IMR-90 (cell line): ENCODE data around the gene PKHD1.

ENCODE experiments used
- BHLHE40 ChIP-seq: fragments of 150-350 bp; IDR thresholded peaks from 2 replicates; pipeline ENCODE4 v1.6.1; 2016; ENCODE audit warnings: mild to moderate bottlenecking, low read depth, low read length
- CEBPB ChIP-seq: IDR thresholded peaks from 2 replicates; pipeline ENCODE4 v1.6.1; 2012; ENCODE audit warnings: low read depth, low read length, improper control_type of control experiment
- CHD1 ChIP-seq: IDR thresholded peaks from 2 replicates; pipeline ENCODE4 v1.6.1; 2012; ENCODE audit warnings: low read depth, low read length, improper control_type of control experiment
- FOS ChIP-seq: fragments of 150-350 bp; IDR thresholded peaks from 2 replicates; pipeline ENCODE4 v1.6.1; 2016; ENCODE audit warnings: low read depth, low read length
- MXI1 ChIP-seq: IDR thresholded peaks from 2 replicates; pipeline ENCODE4 v1.6.1; 2012; ENCODE audit warnings: low read depth, mild to moderate bottlenecking, low read length, moderate library complexity, borderline replicate concordance
- POLR2A ChIP-seq: IDR thresholded peaks from 2 replicates; pipeline ENCODE4 v1.6.1; 2012; ENCODE audit warnings: mild to moderate bottlenecking, low read depth, low read length
- RAD21 ChIP-seq: IDR thresholded peaks from 2 replicates; pipeline ENCODE4 v1.6.1; 2012; ENCODE audit warnings: low read length, improper control_type of control experiment
- SMC3 ChIP-seq: fragments of 150-350 bp; IDR thresholded peaks from 2 replicates; pipeline ENCODE4 v1.6.1; 2016; ENCODE audit warnings: low read depth, mild to moderate bottlenecking, antibody characterized with exemption, low read length, moderate library complexity
- TF ChIP-seq, protein P1 (sequence below): conservative IDR thresholded peaks from 2 replicates; pipeline ENCODE4 v1.5.1; 2012; ENCODE audit warnings: mild to moderate bottlenecking, low read depth, low read length, improper control_type of control experiment
- TF ChIP-seq, protein P2 (sequence below): fragments of 150-350 bp; IDR thresholded peaks from 2 replicates; pipeline ENCODE4 v1.6.1; 2017; ENCODE audit warnings: mild to moderate bottlenecking, antibody characterized with exemption, low read length, low read depth
- TF ChIP-seq, protein P3 (sequence below): fragments of 150-350 bp; IDR thresholded peaks from 2 replicates; pipeline ENCODE4 v1.6.1; 2016; ENCODE audit warnings: low read depth, mild to moderate bottlenecking, low read length, moderate library complexity, borderline replicate concordance

DNA sequence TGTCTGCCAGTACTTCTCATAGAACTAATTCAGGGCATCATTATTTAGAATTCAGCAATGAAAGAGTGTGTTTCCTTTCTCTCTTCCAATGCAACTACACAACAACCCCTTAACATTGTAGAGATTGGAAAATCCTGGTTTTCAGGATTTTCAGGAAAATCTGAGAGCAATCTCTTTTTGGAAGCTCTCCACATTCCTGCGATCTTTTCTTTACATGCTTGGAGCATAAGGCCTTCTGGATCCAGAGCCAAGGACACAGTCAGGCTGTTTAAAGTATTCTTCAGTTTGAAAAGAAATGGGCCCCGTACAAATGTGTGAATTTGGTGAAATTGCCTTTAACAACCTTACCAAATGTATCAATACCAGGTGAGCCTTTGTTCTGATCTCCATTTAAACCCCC lies 469.7 kb downstream of the PKHD1 start:
- TF ChIP-seq, protein P1, sequence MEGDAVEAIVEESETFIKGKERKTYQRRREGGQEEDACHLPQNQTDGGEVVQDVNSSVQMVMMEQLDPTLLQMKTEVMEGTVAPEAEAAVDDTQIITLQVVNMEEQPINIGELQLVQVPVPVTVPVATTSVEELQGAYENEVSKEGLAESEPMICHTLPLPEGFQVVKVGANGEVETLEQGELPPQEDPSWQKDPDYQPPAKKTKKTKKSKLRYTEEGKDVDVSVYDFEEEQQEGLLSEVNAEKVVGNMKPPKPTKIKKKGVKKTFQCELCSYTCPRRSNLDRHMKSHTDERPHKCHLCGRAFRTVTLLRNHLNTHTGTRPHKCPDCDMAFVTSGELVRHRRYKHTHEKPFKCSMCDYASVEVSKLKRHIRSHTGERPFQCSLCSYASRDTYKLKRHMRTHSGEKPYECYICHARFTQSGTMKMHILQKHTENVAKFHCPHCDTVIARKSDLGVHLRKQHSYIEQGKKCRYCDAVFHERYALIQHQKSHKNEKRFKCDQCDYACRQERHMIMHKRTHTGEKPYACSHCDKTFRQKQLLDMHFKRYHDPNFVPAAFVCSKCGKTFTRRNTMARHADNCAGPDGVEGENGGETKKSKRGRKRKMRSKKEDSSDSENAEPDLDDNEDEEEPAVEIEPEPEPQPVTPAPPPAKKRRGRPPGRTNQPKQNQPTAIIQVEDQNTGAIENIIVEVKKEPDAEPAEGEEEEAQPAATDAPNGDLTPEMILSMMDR: no peak
- TF ChIP-seq RAD21: no peak
- TF ChIP-seq CEBPB: no peak
- TF ChIP-seq, protein P2, sequence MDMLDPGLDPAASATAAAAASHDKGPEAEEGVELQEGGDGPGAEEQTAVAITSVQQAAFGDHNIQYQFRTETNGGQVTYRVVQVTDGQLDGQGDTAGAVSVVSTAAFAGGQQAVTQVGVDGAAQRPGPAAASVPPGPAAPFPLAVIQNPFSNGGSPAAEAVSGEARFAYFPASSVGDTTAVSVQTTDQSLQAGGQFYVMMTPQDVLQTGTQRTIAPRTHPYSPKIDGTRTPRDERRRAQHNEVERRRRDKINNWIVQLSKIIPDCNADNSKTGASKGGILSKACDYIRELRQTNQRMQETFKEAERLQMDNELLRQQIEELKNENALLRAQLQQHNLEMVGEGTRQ: no peak
- no peak for TF ChIP-seq SMC3
- TF ChIP-seq POLR2A: no peak
- no peak for TF ChIP-seq CHD1
- no peak for TF ChIP-seq BHLHE40
- TF ChIP-seq FOS: no peak
- TF ChIP-seq MXI1: no peak
- TF ChIP-seq, protein P3, sequence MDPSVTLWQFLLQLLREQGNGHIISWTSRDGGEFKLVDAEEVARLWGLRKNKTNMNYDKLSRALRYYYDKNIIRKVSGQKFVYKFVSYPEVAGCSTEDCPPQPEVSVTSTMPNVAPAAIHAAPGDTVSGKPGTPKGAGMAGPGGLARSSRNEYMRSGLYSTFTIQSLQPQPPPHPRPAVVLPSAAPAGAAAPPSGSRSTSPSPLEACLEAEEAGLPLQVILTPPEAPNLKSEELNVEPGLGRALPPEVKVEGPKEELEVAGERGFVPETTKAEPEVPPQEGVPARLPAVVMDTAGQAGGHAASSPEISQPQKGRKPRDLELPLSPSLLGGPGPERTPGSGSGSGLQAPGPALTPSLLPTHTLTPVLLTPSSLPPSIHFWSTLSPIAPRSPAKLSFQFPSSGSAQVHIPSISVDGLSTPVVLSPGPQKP: no peak
